Stimulated activated CD4-positive, alpha-beta T cell treated with anti-CD3 and anti-CD28 coated beads, Interleukin-15, amount 100 ng/mL, for 48 hours (primary cell): ENCODE measurements around the gene RPP30.

Experiments
- DNase-seq, 2 donors: peaks; one replicate each; pipeline ENCODE4 v3.0.0-alpha.2; 2020; ENCODE audit warnings: low read depth in 2 of 2

RPP30 gene

GRCh38 chr10:90916392-90917237, 44.8 kb downstream of the RPP30 start:
- DNase-seq, result no peak

DNA sequence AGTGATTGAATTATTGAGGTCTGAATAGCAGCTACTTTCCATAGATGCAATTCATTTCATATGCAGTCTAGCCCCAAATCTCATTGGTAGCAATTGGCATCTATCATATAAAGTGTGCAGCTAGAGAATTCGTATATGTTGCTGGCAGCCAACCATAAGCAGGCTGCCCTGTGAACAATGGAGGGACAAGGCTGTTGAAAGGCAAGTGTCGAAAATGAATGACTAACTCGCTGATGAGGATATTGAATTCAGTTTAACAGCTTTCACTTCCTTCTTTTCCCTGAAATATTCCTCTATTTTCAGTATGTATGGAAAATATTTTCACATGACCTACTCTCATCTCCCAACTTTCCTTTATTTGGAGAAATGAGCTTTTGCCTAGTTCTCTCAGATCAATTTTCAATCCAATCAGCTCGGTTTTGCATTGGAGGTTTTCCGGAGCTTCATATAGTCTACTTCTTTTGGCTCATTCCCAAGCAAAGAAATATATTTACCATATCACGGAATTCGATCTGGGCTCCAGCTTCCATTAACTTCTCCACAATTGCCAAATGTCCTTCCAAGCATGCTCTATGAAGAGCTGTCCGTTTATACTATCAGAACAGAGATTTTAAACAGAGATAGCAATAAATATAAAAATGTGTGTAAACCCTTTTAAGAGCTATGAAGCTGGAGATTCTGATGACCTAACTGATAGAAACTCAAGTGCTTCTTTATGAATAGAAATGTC, 45.6 kb downstream of the RPP30 start:
- no peak for DNase-seq

GRCh38 chr10:90917968-90918318, 46.2 kb downstream of the RPP30 start:
- DNase-seq, result no peak

DNA sequence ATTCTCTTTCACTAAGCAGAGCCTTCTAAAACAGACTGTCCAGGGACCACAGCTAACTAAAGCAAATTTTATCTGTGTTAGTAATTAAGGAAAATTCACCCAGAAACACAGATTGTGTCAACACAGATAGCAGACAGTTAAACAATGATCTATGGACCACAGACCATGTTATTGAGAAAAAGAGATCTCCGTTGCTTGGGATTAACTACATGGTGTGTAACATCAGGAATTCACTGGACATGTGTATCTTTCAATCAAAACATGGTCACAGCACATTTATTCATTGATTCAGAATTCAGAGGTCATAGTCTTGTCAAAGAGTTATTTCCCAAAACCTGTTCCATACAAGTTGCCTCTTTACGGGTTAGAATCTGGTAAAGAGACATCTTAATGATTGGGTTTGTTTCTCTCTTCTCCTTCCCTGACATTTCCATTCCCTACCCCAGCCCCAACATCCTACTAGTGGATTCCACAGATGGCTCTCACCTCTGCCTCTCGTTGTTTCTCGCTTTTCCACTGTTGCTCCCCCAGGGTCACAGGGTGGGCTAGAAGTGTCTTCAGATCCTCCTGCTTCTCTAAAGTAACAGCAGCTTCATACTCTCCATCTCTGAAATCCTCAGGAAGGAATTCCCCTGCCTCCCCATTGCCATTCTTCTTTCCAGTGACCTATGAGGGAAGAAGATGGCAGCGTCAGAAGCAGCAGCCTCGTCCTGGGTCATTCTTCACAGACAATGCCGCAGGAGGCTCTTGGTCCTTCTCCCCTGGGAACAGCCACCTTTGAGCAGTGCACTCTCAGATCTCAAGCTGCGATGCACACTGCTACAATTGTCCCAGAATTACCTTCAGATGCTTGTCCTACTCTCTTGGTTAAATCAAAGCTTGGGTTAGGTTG, 48.2 kb downstream of the RPP30 start:
- no peak for DNase-seq

DNA sequence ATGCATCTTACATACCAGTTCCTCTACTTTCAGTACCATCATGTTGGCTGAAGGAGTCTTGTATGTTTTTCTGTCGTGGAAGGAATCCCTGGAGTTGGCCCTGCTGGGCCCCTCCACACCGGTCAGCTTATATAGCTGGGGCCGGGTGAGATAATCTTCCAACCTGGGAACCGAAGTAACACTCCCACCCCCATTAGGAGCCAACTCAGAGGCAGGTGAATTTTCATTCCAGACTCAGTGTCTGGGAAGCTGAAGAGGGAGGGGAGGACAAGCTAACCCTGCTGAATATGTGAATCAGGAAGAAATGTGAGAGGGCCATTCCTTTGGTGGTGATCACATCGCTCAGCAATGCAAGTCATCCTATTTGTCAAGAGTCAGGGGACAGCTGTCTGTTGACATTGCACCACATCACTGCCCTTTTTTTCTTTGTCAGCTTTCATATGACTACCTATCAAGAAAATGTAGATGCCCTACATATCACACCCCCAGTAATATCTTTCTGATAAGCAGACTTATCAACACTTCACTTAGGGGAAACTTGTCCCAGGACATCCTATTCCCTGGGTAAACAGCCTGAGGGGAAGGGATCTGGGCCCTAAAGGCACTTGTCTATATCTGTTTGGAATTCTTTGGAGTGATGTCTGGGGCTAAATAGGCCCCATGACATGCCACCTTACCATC, 49.4 kb downstream of the RPP30 start, which contains the start of gene ANKRD1:
Gene ANKRD1 (minus strand): TSS at position 102 of the 681 bp plus-strand sequence. CDS start 60 bp downstream, at position 42.
- no peak for DNase-seq

- DNase-seq, result no peak
Measured at GRCh38 chr10:90921906-90922305, 50.1 kb downstream of the RPP30 start.

DNA sequence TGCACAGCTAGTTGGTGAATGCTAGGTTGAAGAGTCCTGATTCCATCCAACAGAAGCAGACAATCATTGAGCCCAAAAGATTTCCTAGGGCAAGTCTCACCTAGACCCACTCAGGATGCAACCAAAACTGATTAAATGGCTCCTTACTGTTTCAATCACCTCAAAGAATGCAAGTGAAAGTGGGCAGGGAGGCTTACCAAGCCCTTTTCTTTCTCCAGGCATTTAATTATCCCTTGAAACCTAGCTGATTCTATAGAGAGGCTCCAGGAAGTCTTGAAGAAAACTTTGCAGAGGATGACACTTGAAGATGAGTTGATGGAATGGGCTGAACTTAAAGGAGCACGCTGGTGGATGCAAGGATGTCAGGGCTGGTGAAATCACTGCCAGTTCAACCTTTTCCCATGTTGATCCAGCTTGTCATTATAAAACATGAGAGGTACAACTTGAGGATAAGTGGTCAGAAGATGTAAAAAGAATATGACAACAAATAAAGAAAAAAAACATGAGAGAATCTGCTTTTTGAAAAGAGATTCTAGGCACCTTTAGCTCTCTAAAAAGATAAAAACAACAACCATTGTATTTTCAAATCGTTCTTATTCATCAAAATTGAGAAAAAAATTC, 51.4 kb downstream of the RPP30 start:
- no peak for DNase-seq

DNA sequence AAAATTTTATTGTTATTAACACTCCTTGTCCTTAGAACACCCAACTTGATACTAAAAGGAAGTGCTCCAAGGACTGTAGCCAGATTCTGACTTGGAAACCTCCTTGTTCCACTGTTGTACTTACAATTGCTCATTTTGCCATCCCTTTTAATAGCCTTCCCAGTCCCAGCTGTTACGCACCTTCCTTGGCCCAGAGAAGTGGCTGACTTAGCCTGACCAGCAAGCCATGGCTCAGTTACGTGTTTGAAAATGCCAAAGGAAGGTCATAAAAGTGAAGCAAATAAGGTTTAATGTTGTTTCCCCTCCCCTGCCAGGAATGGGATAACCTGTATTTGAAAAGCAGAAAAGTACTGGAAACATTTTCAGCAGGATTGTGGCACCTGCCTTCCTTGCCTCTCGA, 52.8 kb downstream of the RPP30 start:
- no peak for DNase-seq

GRCh38 chr10:90925079-90926029, 53.6 kb downstream of the RPP30 start:
- no peak for DNase-seq

GRCh38 chr10:90927293-90927692, 55.5 kb downstream of the RPP30 start:
- DNase-seq, result no peak

GRCh38 chr10:90929179-90929578, 57.4 kb downstream of the RPP30 start:
- DNase-seq, result no peak

DNA sequence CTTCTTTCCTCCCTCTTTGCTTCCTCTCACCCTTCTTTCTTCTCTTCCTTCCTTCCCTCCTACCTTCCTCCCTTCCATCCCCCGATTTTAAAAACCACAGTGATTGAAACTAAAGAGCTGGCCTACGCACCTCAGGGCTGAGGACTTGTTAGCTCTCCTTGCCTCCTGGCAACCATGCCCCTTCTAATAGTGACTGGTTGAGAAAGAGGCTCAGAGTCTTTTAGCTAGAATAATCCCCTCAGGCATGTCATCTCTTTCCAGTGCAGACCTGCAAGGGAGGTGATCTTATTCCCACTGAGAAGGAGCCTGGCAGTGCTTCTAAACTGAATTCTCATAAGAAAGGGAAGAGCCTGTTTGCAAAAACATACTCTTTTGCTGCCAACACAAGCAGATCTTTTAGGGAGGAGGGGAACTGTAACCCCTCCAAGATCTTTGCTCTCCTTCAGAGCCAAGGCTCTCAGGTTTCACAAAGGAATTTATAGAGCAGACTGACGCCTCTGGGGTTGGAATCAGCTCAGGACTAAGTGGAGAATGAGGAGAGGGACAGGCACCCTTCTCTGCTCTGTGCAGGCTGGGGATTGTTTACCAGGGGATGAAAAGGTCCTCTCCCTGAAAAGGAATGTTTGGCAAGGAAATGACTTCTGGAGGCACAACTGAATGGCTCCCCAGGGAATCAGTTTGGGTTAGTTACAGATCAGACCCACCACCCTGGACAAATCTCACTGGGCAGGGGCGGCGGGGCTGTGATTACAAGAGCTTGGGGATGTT, 58.5 kb downstream of the RPP30 start:
- DNase-seq, result no peak

GRCh38 chr10:90930971-90931871, 59.4 kb downstream of the RPP30 start:
- DNase-seq, result no peak

- DNase-seq, result no peak
Measured at GRCh38 chr10:90935581-90936275, 64.0 kb downstream of the RPP30 start.

DNA sequence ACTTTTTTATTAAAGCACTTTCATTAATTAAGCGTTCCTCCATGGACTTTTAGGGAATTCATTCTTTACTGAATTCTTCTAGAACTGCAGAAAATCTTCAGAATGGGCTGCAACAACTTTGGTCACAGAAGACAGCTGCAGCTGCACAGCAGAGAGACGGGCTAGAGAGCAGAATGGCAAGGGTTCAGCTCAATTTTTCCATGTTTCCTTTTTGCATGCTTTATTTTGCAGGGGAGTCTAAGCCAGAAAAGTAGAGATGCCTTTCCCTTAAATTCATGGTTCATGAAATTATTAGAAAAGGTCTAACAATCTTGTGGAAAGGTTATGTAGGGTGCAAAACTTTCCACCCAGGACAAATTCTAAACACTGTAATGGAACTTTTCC, 64.5 kb downstream of the RPP30 start:
- no peak for DNase-seq

- DNase-seq, result no peak
Measured at GRCh38 chr10:90937645-90938258, 66.0 kb downstream of the RPP30 start.

DNA sequence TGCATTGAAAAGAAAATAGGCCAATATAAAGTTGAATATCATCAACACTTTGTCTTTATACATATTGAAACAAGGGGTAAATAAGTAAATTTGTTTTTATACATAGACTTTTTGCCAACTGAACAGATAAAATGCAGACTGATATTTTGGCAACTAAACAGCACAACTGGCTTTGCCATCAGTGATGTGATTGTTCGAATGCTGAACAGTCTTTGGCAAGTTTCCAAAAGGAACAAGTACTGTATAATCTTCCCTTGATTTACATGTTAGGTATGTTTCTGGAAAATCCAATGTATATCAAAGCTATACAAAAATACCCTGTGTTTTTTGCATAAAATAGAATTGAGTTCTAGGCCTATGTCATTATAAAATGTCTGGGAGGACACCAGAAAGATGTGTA, 67.3 kb downstream of the RPP30 start:
- no peak for DNase-seq
